H54 (cell line): ENCODE measurements around the gene WAC.
A peak's percentile ranks its signal among the peaks of the same experiment; 100 is the strongest.
"Not testable (repeated sequence)": the region's sequence is repeated elsewhere in the genome, so short reads cannot be mapped to it uniquely, and the experiment has no call there.

Experiments used
- DNase-seq: peaks from one replicate; pipeline ENCODE4 v3.0.0; 2011; ENCODE audit warnings: low spot score, mixed read lengths; ENCODE audit not compliant: insufficient read length
- FAIRE-seq: peaks from 3 replicates; lab custom pipeline; 2011; peaks lifted over from hg19 to GRCh38; lab: Jason Lieb, UNC
- POLR2A ChIP-seq: IDR thresholded peaks from 2 replicates; pipeline ENCODE4 v1.6.1; 2011; ENCODE audit warnings: low read depth, mild to moderate bottlenecking, low read length

The WAC gene

DNA sequence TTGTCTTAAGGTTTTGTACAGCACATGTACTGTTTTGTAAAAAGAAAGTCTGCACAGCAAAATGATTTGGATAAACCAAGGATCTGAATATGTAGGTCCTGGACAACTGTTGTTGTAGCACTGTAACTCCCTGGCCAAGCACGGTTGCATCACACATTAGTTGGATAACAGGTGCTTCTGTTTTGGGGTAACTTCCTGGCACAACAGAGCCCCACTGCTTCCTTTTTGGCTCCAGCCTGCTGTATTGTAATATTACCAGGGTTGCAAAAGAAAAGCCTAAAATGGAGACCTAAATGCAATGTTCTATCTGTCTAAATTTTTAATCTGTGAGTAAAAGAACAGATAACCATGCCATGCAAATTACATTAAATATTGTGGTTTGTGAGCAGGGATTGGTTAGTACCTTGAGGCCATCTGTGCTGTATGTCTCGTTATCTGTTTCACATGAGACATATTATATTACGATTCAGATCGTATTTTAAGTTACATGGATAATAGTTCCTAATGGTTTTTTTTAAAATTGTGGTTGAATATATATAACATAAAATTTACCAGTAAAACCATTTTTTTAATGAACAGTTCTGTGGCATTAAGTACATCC is 27.5 kb upstream of the WAC start:
- no peak for TF ChIP-seq POLR2A
- DNase-seq: no peak
- no peak for FAIRE-seq

DNA sequence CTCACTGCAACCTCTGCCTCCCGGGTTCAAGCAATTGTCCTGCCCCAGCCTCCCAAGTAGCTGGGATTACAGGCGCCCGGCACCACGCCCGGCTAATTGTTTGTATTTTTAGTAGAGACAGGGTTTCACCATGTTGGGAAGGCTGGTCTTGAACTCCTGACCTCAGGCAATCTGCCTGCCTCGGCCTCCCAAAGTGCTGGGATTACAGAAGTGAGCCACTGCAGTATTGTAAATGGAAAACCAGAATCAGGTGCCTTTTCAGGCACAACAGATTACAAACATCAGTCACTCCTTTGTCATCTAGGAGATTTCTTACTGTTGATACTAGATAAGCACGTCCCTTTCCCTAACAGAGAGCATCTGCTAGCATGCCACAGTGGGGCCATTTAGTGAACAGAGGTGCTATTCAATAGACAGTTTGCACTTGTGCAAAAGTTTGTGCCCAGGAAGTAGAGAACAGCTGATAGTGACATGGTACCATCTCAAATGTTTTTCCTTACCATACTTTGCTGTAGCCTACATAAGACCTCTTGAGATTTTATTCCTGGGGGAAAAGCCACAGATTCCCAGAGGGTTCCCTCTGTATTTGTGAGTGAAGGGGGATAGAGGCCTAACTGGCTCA is 24.5 kb upstream of the WAC start:
- TF ChIP-seq POLR2A: no peak
- FAIRE-seq (no peak), DNase-seq (no peak)

DNA sequence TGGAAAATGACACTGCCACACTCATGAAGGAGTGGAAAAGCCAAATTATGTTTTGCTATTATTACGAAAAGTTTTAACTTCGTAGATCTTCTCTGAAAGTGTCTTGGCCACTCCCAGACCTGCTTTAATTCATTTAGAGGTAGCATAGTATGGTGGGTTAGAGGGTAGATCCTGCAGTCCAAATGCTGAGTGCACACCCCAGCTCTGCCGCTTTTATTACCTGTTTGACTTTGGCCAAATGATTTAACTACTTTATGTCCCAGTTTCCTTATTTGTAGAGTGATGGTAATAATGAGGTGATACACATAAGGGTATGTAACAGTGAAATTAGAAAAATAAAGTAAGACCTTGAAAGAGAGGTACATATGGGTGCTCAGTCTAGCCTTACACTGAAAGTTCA is 23.6 kb upstream of the WAC start:
- TF ChIP-seq POLR2A: no peak
- DNase-seq (no peak), FAIRE-seq (no peak)

DNA sequence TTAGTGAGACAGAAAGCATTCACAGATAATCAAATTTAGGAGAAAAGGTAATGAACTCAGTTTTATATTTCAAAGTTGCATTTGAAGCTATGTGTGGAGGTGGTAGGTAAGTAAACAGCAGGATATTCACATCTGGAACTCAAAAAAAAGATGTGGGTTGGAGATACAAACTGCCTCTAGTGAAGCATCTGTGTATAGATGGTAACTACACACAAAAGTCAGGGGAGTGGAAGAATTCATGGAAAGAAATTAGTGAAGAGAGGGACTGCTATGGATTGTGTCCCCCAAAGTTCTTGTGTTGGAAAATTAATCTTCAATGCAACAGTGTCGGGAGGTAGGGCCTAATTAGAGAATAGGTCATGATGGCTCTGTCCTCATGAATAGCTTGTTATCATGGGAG is 18.3 kb upstream of the WAC start:
- no peak for TF ChIP-seq POLR2A
- FAIRE-seq: no peak
- no peak for DNase-seq

DNA sequence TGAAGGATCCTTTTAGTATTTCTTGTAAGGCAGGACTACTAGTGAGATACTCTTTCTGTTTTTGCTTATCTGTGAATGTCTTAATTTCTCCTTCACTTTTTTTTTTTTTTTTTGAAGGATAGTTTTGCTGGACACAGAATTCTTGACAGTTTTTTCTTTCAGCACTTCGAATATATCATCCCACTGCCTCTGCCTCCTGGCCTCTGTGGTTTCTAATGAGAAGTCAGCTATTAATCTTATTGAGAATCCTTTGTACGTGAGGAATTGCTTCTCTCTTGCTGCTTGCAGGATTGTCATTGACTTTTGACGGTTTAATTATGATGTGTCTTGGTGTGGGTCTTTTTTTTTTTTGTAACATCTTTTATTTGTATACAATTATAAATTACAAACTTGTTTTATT is 12.6 kb upstream of the WAC start:
- no peak for FAIRE-seq
- TF ChIP-seq POLR2A: no peak
- DNase-seq: no peak

DNA sequence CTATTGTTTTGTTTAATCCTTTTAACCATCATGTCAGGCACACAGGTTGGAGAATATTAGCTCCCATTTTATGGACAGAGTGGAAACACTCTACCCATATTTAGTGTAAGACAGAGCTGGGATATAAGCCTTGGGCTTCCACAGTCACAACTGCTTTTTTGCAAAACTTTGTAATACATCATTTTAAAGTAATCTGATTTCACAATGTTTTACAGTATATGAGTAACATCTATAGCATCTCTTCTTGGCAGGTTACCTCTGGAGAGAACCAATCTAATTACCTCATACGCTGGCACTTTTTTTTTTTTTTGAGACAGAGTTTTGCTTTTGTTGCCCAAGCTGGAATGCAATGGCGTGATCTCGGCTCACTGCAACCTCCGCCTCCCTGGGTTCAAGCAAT is 12.1 kb upstream of the WAC start:
- DNase-seq: not testable (repeated sequence)
- peak; percentile 65 for FAIRE-seq

DNA sequence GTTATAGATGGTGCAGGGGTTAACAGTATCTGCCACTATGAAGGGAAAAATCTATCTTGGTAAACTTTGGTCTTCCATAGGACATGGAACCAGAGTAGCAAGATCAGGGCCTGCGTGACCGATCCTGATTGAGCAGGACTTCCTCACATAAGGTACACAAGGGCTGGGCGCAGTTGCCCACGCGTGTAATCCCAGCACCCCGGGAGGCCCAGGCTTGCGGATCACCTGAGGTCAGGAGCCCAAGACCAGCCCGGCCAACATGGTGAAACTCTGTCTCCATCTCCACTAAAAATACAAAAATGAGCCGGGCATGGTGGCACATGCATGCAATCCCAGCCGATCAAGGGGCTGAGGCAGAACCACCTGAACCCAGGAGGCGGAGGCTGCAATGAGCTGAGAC is 11.0 kb upstream of the WAC start:
- not testable (repeated sequence) for FAIRE-seq

DNA sequence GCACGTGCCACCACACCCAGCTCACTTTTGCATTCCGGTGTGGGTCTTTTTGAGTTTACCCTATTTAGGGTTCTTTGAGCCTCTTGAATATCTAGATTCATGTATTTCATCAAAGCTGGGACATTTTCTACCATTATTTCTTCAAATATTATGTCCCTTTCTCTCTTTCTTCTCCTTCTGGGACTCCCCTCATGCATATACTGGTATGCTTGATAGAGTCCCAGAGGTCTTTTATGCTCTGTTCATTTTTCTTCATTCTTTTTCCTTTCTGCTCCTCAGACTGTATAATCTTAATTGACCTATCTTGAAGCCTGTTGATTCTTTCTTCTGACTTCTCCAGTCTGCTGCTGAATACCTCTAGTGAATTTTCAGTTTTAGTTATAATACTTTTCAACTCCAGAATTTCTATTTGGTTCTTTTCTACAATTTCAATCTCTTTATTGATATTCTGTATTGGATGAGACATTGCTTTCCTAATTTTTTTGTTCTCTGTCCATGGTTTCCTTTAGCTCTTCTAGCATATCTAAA is 9.1 kb upstream of the WAC start:
- no peak for TF ChIP-seq POLR2A
- FAIRE-seq (no peak), DNase-seq (no peak)

More for the DNA sequence above, 11.0 kb upstream of the WAC start:
- not testable (repeated sequence) for DNase-seq

DNA sequence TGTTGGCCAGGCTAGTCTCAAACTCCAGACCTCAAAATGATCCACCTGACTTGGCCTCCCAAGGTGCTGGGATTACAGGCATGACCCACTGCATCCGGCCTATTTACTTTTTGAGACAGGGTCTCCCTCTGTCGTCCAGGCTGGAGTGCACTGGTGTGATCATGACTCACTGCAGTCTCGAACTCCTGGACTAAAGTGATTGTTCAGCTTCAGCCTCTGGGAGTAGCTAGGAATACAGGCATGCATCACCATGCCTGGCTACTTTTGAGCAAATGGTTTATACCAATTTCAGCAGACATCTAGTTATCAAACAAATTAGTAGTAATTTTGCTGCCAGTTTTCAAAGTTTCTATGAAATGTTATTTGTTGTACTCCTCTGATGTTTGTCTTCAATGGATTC is 2.2 kb upstream of the WAC start:
- DNase-seq (no peak), FAIRE-seq (peak; percentile 84)
- TF ChIP-seq POLR2A: no peak

DNA sequence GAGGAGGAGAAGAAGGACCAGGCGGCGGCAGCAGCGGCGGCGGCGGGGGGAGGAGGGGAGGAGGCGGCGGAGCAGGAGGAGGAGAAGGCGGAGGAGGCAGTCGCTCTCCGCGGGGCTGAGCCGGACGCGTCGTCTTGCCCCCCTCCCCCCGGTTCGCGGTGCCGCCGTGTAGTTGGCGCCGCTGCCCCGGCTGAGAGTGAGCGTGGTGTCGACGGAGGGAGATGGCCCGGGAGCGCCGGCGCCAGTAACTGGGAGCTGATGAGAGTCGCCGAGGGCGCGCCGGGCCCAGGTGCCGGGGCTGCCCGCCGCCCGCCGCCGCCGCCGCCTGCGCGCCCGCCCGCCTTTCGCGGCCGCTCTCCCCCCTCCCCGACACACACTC is 257 bp downstream of the WAC start:
- DNase-seq (peak; percentile 13), FAIRE-seq (no peak)
- TF ChIP-seq POLR2A: no peak

DNA sequence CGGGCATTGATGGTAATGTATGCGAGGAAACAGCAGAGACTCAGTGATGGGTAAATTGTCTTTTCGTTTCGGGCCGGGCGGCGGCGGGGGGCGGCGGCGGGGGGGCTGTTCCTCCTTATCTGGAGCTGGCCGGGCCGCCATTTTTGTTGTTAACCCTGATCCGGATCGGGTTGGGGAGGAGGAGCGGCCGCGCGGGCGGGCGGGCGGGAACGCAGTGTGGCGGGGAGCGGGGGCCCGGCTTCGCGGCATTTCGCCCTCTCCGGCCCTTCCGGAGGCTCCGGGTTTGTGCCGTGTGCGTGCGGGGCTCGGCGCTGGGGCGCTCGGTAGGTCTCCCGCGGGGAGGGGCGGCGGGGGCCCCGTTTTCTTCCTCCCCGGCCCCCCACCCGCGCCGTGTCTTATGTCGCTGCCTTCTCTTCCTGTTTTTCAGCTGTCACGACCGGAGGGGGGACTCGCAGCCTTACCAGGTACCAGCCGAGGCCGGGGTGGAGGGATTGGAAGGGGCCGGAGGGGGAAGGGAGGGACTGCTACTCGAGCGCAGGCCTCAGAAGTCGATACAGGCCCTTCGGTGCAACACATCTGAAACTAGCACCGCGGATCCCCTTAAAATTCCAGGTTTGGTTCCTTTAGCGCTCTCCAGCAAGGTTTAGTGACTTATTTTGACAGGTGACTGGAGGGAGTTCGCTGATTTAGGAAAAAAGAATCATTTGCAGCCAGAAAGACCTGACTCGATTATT is 820 bp downstream of the WAC start:
- TF ChIP-seq POLR2A: no peak
- FAIRE-seq (no peak), DNase-seq (peak; percentile 35)

DNA sequence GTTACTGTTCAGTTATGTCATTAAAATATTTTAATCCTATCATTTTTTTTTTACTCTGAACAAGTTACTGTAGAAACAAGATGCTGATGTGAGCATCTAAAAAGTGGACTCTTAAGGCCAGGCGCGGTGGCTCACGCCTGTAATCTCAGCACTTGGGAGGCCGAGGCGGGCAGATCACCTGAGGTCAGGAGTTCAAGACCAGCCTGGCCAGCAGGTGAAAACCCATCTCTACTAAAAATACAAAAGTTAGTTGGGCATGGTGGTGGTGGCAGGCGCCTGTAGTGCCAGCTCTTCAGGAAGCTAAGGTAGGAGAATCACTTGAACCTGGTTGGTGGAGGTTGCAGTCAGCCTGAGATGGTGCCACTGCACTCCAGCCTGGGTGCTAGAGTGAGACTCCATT is 2.9 kb downstream of the WAC start:
- no peak for FAIRE-seq
- DNase-seq: no peak
- no peak for TF ChIP-seq POLR2A

DNA sequence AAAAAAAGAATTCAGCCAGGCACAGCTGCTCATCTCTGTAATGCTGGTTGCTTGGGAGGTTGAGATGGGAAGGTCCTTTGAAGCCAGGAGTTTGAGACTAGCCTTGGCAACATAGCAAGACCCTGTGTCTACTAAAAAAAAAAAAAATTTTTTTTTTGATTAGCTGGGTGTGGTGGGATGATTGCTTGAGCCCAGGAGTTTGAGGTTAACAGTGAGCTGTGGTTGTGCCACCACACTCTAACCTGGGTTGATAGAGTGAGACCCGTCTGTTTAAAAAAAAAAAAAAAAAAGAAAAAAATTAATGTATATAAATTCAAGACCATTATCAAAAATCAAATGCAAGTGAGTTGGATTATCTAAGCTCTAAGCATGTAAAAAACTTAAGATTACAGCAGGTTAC is 5.7 kb downstream of the WAC start:
- no peak for DNase-seq
- FAIRE-seq: no peak
- TF ChIP-seq POLR2A: no peak

DNA sequence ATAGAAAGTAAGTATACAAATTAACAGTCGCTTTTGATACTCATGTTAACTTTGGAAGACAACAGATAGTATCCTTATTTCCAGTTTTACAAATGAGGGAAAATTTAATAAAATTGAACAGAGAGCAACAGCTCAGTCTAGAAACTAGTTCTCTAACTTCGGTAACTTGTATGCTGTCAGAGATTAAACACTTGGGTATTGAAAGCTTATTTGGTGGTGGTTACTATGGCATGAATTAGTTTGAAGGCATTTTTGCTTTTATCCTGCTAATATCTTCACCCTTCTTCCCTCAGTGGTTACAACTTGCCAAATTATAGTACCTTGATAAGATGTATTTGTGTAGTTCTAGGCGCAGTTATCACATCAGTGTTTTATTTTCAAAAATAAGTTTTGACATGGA is 7.2 kb downstream of the WAC start:
- FAIRE-seq: no peak
- no peak for DNase-seq
- no peak for TF ChIP-seq POLR2A
